ENCODE results near the gene NARS2.
"Not testable (repeated sequence)": the region's sequence is repeated elsewhere in the genome, so short reads cannot be mapped to it uniquely, and the experiment has no call there.

The NARS2 gene

GRCh38 chr11:78539506-78539905 is 35.2 kb downstream of the NARS2 start:
- DNase-seq = no peak

GRCh38 chr11:78536933-78537332 is 37.7 kb downstream of the NARS2 start:
- no peak for DNase-seq

GRCh38 chr11:78535920-78536319 is 38.7 kb downstream of the NARS2 start:
- no peak for DNase-seq

- DNase-seq = no peak
These were observed 39.6 kb downstream of the NARS2 start for GRCh38 chr11:78535027-78535426.

- DNase-seq = no peak
These were observed 41.3 kb downstream of the NARS2 start for GRCh38 chr11:78533399-78533798.

- no peak for DNase-seq
These were observed 41.7 kb downstream of the NARS2 start for GRCh38 chr11:78532991-78533390.

- no peak for DNase-seq
These were observed 48.0 kb downstream of the NARS2 start for GRCh38 chr11:78526497-78527146.

GRCh38 chr11:78525720-78526119 is 48.9 kb downstream of the NARS2 start:
- no peak for DNase-seq

- DNase-seq = no peak
These were observed 54.4 kb downstream of the NARS2 start for GRCh38 chr11:78520230-78520629.

- DNase-seq = no peak
These were observed 58.4 kb downstream of the NARS2 start for GRCh38 chr11:78516281-78516680.

GRCh38 chr11:78514922-78515502 is 59.7 kb downstream of the NARS2 start:
- DNase-seq = no peak

- not testable (repeated sequence) for DNase-seq
These were observed 61.6 kb downstream of the NARS2 start for GRCh38 chr11:78513085-78513484.

GRCh38 chr11:78510597-78510996 is 64.1 kb downstream of the NARS2 start:
- no peak for DNase-seq

- DNase-seq = no peak
These were observed 64.6 kb downstream of the NARS2 start for GRCh38 chr11:78510025-78510596.

GRCh38 chr11:78504708-78505107 is 70.0 kb downstream of the NARS2 start:
- no peak for DNase-seq

- no peak for DNase-seq
These were observed 70.5 kb downstream of the NARS2 start for GRCh38 chr11:78504181-78504580.

- DNase-seq = no peak
These were observed 74.7 kb downstream of the NARS2 start for GRCh38 chr11:78499971-78500370.

- DNase-seq = no peak
These were observed 77.4 kb downstream of the NARS2 start for GRCh38 chr11:78497293-78497692.

- no peak for DNase-seq
These were observed 81.2 kb downstream of the NARS2 start for GRCh38 chr11:78493413-78493975.

GRCh38 chr11:78492973-78493372 is 81.7 kb downstream of the NARS2 start:
- DNase-seq = no peak

GRCh38 chr11:78489184-78489583 is 85.5 kb downstream of the NARS2 start:
- no peak for DNase-seq

- DNase-seq = no peak
These were observed 96.1 kb downstream of the NARS2 start for GRCh38 chr11:78478536-78478935.

- no peak for DNase-seq
These were observed 98.6 kb downstream of the NARS2 start for GRCh38 chr11:78476066-78476465.

GRCh38 chr11:78474451-78474850 is 100.2 kb downstream of the NARS2 start:
- no peak for DNase-seq
